Stimulated activated naive CD8-positive, alpha-beta T cell treated with anti-CD3 and anti-CD28 coated beads, Interleukin-15, Interleukin-2, amounts not matched to agents 100 ng/mL and 50 ng/mL, for 24 hours (primary cell): ENCODE measurements around the gene PRKAG2.

Source experiments
- H3K27ac Mint-ChIP-seq: one replicate; pipeline ENCODE4 v1.8.0; 2021; ENCODE audit warnings: mild to moderate bottlenecking, mixed read lengths
- H3K27me3 Mint-ChIP-seq: one replicate; pipeline ENCODE4 v1.8.0; 2021; ENCODE audit warnings: mixed read lengths
- H3K36me3 Mint-ChIP-seq: one replicate; pipeline ENCODE4 v1.8.0; 2021; ENCODE audit warnings: low read depth, mixed read lengths
- H3K4me1 Mint-ChIP-seq: one replicate; pipeline ENCODE4 v1.8.0; 2021; ENCODE audit warnings: low read depth, mixed read lengths
- H3K4me3 Mint-ChIP-seq: one replicate; pipeline ENCODE4 v1.8.0; 2021; ENCODE audit warnings: mild to moderate bottlenecking, mixed read lengths
- H3K9me3 Mint-ChIP-seq: one replicate; pipeline ENCODE4 v1.8.0; 2021; ENCODE audit warnings: mixed read lengths

The PRKAG2 gene

GRCh38 chr7:151732292-151732691 lies 144.6 kb downstream of the PRKAG2 start:
- H3K27me3 Mint-ChIP-seq = no peaks in the 10 kb centered on the region
- peaks cover 22% of the 10 kb centered on the region for H3K4me1 Mint-ChIP-seq
- H3K27ac Mint-ChIP-seq = no peak overlapping the region
- H3K4me3 Mint-ChIP-seq = no peak overlapping the region
- H3K9me3 Mint-ChIP-seq = no peaks in the 10 kb centered on the region
- H3K36me3 Mint-ChIP-seq = no peaks in the 10 kb centered on the region

- H3K27ac Mint-ChIP-seq = no peak overlapping the region
- H3K4me1 Mint-ChIP-seq = peaks cover 31% of the 10 kb centered on the region
- no peaks in the 10 kb centered on the region for H3K9me3 Mint-ChIP-seq
- H3K4me3 Mint-ChIP-seq = no peak overlapping the region
- H3K27me3 Mint-ChIP-seq = no peaks in the 10 kb centered on the region
- H3K36me3 Mint-ChIP-seq = no peaks in the 10 kb centered on the region
Measured at GRCh38 chr7:151731022-151731441, 145.9 kb downstream of the PRKAG2 start.

GRCh38 chr7:151730591-151730990 lies 146.3 kb downstream of the PRKAG2 start:
- no peaks in the 10 kb centered on the region for H3K27me3 Mint-ChIP-seq
- no peak overlapping the region for H3K4me3 Mint-ChIP-seq
- no peaks in the 10 kb centered on the region for H3K36me3 Mint-ChIP-seq
- no peaks in the 10 kb centered on the region for H3K9me3 Mint-ChIP-seq
- peaks cover 30% of the 10 kb centered on the region for H3K4me1 Mint-ChIP-seq
- H3K27ac Mint-ChIP-seq = no peak overlapping the region

GRCh38 chr7:151729521-151729921 lies 147.4 kb downstream of the PRKAG2 start:
- peaks cover 28% of the 10 kb centered on the region for H3K4me1 Mint-ChIP-seq
- H3K27ac Mint-ChIP-seq = no peak overlapping the region
- H3K9me3 Mint-ChIP-seq = no peaks in the 10 kb centered on the region

GRCh38 chr7:151728746-151729145 lies 148.2 kb downstream of the PRKAG2 start:
- Mint-ChIP-seq H3K4me3 (no peak overlapping the region), H3K9me3 (no peaks in the 10 kb centered on the region), H3K27me3 (no peaks in the 10 kb centered on the region), H3K4me1 (peaks cover 28% of the 10 kb centered on the region), H3K36me3 (no peaks in the 10 kb centered on the region), H3K27ac (peak overlapping the region; percentile 26)

More at GRCh38 chr7:151729521-151729921, 147.4 kb downstream of the PRKAG2 start:
- Mint-ChIP-seq H3K27me3 (no peaks in the 10 kb centered on the region), H3K36me3 (no peaks in the 10 kb centered on the region), H3K4me3 (no peak overlapping the region)

GRCh38 chr7:151728286-151728660 lies 148.6 kb downstream of the PRKAG2 start:
- no peaks in the 10 kb centered on the region for H3K36me3 Mint-ChIP-seq
- no peak overlapping the region for H3K4me3 Mint-ChIP-seq
- peak overlapping the region; percentile 40 for H3K27ac Mint-ChIP-seq
- H3K27me3 Mint-ChIP-seq = no peaks in the 10 kb centered on the region
- H3K4me1 Mint-ChIP-seq = peaks cover 28% of the 10 kb centered on the region
- no peaks in the 10 kb centered on the region for H3K9me3 Mint-ChIP-seq

- peaks cover 28% of the 10 kb centered on the region for H3K4me1 Mint-ChIP-seq
- no peaks in the 10 kb centered on the region for H3K9me3 Mint-ChIP-seq
Measured at GRCh38 chr7:151727579-151728285, 149.2 kb downstream of the PRKAG2 start.

GRCh38 chr7:151726652-151727578 lies 150.0 kb downstream of the PRKAG2 start:
- Mint-ChIP-seq H3K4me3 (no peak overlapping the region), H3K36me3 (no peaks in the 10 kb centered on the region), H3K27me3 (no peaks in the 10 kb centered on the region), H3K4me1 (peaks cover 28% of the 10 kb centered on the region), H3K27ac (peak overlapping the region; percentile 49), H3K9me3 (no peaks in the 10 kb centered on the region)

More at GRCh38 chr7:151727579-151728285, 149.2 kb downstream of the PRKAG2 start:
- H3K36me3 Mint-ChIP-seq = no peaks in the 10 kb centered on the region
- peak overlapping the region; percentile 40 for H3K27ac Mint-ChIP-seq
- no peak overlapping the region for H3K4me3 Mint-ChIP-seq
- no peaks in the 10 kb centered on the region for H3K27me3 Mint-ChIP-seq

- Mint-ChIP-seq H3K4me1 (peaks cover 28% of the 10 kb centered on the region), H3K36me3 (no peaks in the 10 kb centered on the region), H3K27ac (no peak overlapping the region), H3K9me3 (no peaks in the 10 kb centered on the region), H3K4me3 (no peak overlapping the region), H3K27me3 (no peaks in the 10 kb centered on the region)
Measured at GRCh38 chr7:151725844-151726651, 150.9 kb downstream of the PRKAG2 start.

GRCh38 chr7:151724920-151725584 lies 151.9 kb downstream of the PRKAG2 start:
- Mint-ChIP-seq H3K9me3 (no peaks in the 10 kb centered on the region), H3K36me3 (no peaks in the 10 kb centered on the region), H3K27me3 (no peaks in the 10 kb centered on the region), H3K27ac (no peak overlapping the region), H3K4me1 (peaks cover 28% of the 10 kb centered on the region), H3K4me3 (no peak overlapping the region)

GRCh38 chr7:151724250-151724915 lies 152.5 kb downstream of the PRKAG2 start:
- H3K9me3 Mint-ChIP-seq = no peaks in the 10 kb centered on the region
- H3K36me3 Mint-ChIP-seq = no peaks in the 10 kb centered on the region
- peaks cover 28% of the 10 kb centered on the region for H3K4me1 Mint-ChIP-seq
- no peaks in the 10 kb centered on the region for H3K27me3 Mint-ChIP-seq
- no peak overlapping the region for H3K27ac Mint-ChIP-seq
- no peak overlapping the region for H3K4me3 Mint-ChIP-seq

- Mint-ChIP-seq H3K27me3 (no peaks in the 10 kb centered on the region), H3K27ac (no peak overlapping the region), H3K9me3 (no peaks in the 10 kb centered on the region), H3K36me3 (no peaks in the 10 kb centered on the region), H3K4me1 (peaks cover 23% of the 10 kb centered on the region), H3K4me3 (no peak overlapping the region)
Measured at GRCh38 chr7:151723321-151723720, 153.6 kb downstream of the PRKAG2 start.

- H3K27me3 Mint-ChIP-seq = no peaks in the 10 kb centered on the region
- no peak overlapping the region for H3K4me3 Mint-ChIP-seq
- H3K4me1 Mint-ChIP-seq = peaks cover 15% of the 10 kb centered on the region
- no peak overlapping the region for H3K27ac Mint-ChIP-seq
- H3K9me3 Mint-ChIP-seq = no peaks in the 10 kb centered on the region
- H3K36me3 Mint-ChIP-seq = no peaks in the 10 kb centered on the region
Measured at GRCh38 chr7:151722533-151722932, 154.4 kb downstream of the PRKAG2 start.

GRCh38 chr7:151721694-151722093 lies 155.2 kb downstream of the PRKAG2 start:
- Mint-ChIP-seq H3K4me3 (no peak overlapping the region), H3K36me3 (no peaks in the 10 kb centered on the region), H3K27ac (no peak overlapping the region), H3K9me3 (no peaks in the 10 kb centered on the region), H3K4me1 (peaks cover 9% of the 10 kb centered on the region), H3K27me3 (no peaks in the 10 kb centered on the region)
